WTC11 (cell line): ENCODE results near the gene STEAP1B.

Source experiments
- ZNF423 ChIP-seq: fragments of 250-450 bp; sonication (Bioruptor Pico); IDR thresholded peaks from 2 replicates; pipeline ENCODE4 v2.1.2; 2022; ENCODE audit warnings: mild to moderate bottlenecking, moderate library complexity
- TF ChIP-seq, protein P1 (sequence below): fragments of 200-600 bp; IDR thresholded peaks from 2 replicates; pipeline ENCODE4 v1.8.0; 2022; ENCODE audit warnings: antibody characterized with exemption
- TF ChIP-seq, protein P2 (sequence below): sonication (generic); formaldehyde crosslinking; IDR thresholded peaks from 2 replicates; pipeline ENCODE4 v1.8.0; 2022; ENCODE audit warnings: mild to moderate bottlenecking, missing genetic modification reagents
- TF ChIP-seq, protein P3 (sequence below): sonication (generic); formaldehyde crosslinking; IDR thresholded peaks from 2 replicates; pipeline ENCODE4 v1.8.1; 2023; ENCODE audit warnings: mild to moderate bottlenecking, missing genetic modification reagents
- TF ChIP-seq, protein P4 (sequence below): sonication (generic); formaldehyde crosslinking; IDR thresholded peaks from 2 replicates; pipeline ENCODE4 v1.8.0; 2022; ENCODE audit warnings: mild to moderate bottlenecking, missing genetic modification reagents

DNA sequence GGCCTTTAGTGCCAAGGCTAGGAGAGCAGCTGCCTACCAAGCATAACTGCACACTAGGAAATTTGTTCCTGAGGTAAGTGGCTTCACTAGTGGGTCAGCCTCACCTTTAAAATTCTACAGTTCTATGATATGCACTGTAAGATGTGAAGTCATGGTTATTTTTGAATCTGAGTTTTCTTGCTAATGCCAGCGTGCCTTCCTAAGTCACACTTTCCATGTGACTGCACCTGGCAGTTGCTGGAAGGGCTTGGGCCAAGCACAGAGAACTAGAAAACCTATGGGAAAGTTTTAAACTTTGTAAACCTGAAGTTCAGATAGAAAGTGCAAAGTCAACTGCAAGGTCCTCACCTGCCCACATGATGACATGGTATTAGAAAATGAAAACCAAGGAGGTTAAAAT lies 42.5 kb downstream of the STEAP1B start:
- TF ChIP-seq, protein P1, sequence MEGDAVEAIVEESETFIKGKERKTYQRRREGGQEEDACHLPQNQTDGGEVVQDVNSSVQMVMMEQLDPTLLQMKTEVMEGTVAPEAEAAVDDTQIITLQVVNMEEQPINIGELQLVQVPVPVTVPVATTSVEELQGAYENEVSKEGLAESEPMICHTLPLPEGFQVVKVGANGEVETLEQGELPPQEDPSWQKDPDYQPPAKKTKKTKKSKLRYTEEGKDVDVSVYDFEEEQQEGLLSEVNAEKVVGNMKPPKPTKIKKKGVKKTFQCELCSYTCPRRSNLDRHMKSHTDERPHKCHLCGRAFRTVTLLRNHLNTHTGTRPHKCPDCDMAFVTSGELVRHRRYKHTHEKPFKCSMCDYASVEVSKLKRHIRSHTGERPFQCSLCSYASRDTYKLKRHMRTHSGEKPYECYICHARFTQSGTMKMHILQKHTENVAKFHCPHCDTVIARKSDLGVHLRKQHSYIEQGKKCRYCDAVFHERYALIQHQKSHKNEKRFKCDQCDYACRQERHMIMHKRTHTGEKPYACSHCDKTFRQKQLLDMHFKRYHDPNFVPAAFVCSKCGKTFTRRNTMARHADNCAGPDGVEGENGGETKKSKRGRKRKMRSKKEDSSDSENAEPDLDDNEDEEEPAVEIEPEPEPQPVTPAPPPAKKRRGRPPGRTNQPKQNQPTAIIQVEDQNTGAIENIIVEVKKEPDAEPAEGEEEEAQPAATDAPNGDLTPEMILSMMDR, result no peak
- TF ChIP-seq, protein P2, sequence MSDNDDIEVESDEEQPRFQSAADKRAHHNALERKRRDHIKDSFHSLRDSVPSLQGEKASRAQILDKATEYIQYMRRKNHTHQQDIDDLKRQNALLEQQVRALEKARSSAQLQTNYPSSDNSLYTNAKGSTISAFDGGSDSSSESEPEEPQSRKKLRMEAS, result no peak
- TF ChIP-seq, protein P3, sequence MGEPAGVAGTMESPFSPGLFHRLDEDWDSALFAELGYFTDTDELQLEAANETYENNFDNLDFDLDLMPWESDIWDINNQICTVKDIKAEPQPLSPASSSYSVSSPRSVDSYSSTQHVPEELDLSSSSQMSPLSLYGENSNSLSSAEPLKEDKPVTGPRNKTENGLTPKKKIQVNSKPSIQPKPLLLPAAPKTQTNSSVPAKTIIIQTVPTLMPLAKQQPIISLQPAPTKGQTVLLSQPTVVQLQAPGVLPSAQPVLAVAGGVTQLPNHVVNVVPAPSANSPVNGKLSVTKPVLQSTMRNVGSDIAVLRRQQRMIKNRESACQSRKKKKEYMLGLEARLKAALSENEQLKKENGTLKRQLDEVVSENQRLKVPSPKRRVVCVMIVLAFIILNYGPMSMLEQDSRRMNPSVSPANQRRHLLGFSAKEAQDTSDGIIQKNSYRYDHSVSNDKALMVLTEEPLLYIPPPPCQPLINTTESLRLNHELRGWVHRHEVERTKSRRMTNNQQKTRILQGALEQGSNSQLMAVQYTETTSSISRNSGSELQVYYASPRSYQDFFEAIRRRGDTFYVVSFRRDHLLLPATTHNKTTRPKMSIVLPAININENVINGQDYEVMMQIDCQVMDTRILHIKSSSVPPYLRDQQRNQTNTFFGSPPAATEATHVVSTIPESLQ (CRISPR knock-in tag), result no peak
- TF ChIP-seq, protein P4, sequence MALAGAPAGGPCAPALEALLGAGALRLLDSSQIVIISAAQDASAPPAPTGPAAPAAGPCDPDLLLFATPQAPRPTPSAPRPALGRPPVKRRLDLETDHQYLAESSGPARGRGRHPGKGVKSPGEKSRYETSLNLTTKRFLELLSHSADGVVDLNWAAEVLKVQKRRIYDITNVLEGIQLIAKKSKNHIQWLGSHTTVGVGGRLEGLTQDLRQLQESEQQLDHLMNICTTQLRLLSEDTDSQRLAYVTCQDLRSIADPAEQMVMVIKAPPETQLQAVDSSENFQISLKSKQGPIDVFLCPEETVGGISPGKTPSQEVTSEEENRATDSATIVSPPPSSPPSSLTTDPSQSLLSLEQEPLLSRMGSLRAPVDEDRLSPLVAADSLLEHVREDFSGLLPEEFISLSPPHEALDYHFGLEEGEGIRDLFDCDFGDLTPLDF (CRISPR knock-in tag), result no peak
- TF ChIP-seq ZNF423 (CRISPR knock-in tag), result no peak
